AG09319 (cell line): ENCODE measurements around the gene YEATS2.

ENCODE experiments used
- DNase-seq: peaks from one replicate; pipeline ENCODE4 v3.0.0-alpha.2; 2010; ENCODE audit warnings: low read depth; ENCODE audit errors: extremely low read depth
- TF ChIP-seq, protein P1 (sequence below): IDR thresholded peaks from 2 replicates; pipeline ENCODE4 v1.5.1; 2011; ENCODE audit warnings: low read depth, mild to moderate bottlenecking, inconsistent platforms, low read length, moderate library complexity

YEATS2 gene

DNA sequence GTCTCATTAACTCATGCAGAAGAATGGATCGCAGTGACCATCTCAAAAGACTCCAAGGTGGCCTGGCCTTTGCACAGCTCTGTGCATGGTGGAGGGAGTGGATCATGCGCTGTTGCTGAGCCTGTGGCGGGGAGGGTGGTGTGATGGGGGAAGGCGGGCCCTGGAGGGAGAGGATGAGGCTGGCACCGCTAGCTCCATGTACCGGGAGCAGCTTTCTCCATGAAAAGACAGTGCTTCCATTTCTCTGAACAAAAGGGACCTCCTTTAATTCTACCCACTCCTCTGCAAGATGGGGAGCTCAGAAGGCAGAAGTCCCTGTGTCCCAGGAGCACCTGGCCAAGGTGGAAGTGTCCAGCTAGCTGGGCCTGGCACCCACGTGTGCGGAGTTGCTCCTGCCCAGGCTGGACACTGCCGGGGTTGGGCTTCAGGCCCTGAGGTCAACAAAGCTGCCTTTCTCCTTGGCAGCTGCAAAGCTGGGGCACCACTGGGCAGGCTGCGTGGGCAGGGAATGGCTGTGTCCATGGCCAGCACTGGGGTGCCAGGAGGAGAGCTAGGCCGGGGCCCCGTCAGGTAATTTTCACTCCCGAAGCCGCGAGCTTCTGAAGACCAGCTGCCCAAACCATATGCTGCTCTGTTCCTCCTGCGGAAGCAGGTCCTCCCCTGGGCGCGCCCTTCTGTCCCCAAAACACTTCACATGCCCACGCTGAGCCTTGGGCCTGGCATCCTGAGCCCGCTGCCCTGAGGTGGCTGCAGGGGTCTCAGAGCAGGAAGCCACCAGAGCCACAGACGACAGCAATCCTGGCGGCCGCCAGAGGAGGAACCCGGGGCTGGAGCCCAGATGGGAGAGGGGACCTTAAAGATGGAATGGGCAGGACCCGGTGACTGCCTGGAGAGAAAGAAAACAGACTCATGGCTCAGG is 121.4 kb downstream of the YEATS2 start:
- TF ChIP-seq, protein P1, sequence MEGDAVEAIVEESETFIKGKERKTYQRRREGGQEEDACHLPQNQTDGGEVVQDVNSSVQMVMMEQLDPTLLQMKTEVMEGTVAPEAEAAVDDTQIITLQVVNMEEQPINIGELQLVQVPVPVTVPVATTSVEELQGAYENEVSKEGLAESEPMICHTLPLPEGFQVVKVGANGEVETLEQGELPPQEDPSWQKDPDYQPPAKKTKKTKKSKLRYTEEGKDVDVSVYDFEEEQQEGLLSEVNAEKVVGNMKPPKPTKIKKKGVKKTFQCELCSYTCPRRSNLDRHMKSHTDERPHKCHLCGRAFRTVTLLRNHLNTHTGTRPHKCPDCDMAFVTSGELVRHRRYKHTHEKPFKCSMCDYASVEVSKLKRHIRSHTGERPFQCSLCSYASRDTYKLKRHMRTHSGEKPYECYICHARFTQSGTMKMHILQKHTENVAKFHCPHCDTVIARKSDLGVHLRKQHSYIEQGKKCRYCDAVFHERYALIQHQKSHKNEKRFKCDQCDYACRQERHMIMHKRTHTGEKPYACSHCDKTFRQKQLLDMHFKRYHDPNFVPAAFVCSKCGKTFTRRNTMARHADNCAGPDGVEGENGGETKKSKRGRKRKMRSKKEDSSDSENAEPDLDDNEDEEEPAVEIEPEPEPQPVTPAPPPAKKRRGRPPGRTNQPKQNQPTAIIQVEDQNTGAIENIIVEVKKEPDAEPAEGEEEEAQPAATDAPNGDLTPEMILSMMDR = no peak
- no peak for DNase-seq

DNA sequence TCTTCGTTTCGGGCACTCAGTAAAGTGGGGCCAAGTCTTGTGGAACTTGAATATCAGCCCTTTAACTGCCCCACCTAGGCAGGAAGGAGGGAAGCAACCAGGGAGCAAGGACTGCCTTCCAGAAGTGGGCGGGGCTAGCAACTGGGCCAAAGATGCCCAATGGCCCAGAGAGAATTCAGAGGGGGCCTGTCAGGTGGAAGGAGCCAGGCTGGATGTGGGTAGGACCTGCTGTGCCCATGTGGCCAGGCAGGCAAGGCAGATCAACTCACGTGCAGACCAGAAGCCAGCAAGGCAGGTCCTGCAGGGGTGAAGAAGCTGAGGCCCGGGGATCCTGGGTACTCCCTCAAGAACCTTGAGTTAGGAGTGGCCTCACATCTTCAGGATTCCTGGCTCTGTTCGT is 122.2 kb downstream of the YEATS2 start:
- TF ChIP-seq, protein P1 = no peak
- DNase-seq = no peak

DNA sequence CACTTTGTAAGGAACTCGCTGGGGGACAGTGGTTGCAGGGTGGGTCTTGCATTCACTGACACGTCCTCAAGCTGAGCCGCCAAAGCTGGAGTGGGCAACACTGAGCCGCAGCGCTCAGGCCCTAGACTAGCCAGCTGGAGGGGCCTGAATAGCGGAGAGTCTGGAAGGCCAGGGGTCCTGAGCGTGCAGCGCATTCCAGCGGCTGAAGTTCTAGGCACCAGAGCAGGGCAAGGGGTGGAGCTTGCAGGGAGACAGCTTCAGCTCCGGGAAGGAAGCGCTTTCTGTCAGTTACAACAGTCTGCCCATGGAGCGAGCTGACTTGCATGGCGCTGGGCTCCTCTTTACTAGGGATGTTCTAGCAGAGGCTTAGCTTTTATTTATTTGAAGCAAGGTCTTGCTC is 125.0 kb downstream of the YEATS2 start:
- TF ChIP-seq, protein P1 = no peak
- no peak for DNase-seq

DNA sequence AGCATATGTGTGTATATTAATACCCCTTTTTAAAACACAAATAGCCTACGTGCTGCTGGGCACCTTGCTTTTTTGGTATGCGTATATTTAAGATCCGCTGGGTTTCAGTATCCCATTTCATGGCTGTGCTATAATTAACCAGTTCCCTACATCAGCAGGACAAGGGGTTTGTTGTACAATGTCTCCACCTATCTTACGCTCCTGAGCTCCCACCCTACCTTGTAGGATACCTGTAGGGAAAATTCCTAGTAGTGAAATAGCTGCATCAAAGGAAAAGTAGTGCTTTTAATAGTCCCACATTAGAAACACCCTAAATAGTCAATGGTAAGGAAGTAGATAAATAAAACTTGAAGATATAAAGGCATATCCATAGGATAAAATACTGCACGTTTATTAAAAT is 126.4 kb downstream of the YEATS2 start:
- no peak for DNase-seq
- TF ChIP-seq, protein P1 = no peak

DNA sequence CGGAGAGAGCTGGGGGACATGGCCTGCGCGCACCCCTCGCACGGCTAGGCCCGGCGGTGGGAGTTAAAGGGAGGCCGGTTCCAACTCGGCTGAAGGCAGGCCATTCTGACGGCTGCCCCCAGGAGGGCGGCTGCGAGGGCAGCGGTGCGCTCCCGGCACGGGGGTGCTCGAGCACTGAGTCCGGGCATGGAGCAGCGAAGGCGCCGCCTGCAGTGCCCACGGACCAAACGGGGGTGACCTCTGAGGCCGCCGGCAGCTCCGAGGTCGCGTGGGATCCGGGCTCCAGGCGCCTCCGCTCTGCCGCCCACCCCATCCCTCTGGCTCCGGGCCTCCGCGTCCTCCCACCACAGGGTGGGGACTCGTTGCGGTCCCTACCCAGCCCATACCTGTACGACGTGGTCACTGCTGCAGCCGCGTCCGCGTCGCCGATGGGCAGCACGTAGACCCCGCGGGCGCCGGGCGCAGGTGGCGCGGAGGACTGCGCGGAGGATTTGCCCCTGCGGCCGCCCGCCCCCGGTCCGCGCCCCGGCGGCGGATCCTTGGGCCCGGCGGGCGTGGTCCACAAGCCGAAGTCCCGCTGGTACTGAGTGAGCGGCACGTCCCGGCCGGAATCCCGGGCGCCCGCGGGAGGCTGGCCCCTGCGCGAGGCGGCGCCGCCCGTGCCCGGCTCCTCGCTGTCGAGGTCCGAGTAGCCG is 127.3 kb downstream of the YEATS2 start:
- TF ChIP-seq, protein P1 = no peak
- DNase-seq = no peak

DNA sequence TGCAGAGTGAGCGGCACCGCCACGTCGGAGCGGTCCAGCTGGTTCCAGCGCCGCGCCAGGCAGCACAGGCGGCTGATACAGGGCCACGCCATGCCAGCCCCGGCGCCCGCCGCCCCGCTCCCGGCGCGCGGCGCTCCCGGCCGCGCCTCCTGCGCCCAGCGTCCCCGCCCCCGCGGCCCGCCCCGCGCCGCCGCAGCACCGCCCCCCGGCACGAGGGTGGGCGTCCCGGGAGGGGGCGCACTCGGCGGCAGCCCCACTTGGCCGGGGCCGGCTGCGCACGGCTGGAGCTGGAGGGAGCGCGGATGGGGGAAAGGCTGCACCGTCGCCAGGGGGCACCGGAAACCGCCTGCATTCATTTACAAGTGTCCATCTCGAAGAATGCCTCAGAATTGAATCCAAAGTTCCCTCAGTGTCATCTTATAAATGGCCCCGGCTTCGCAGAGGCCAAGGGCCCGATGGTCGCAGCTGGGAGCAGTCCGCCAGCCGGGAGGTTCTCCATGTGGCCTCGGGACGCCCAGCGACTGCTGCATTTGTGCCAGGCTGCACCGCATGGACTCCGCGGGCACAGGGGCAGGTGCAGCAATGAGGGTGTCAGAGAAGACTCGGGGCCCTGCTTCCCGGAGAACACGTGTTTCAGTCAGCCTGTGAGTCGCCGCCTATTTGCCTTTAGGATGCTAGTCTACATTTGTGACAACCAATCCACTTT is 128.0 kb downstream of the YEATS2 start, which contains the start of gene MAP6D1:
TSS of gene MAP6D1 (minus strand) at position 122 of the 706 bp plus-strand sequence. CDS start at position 92, 30 bp downstream.
- TF ChIP-seq, protein P1 = peak; percentile 36
- DNase-seq = peak; percentile 10
